IgD-negative memory B cell (primary cell): ENCODE data around the gene ATP2B2. TPM values are rescaled to one million over a fixed set of nuclear protein-coding genes. Genes with fewer than 3 reads are reported as not detected.

Source experiments
- H3K27ac Mint-ChIP-seq, 3 donors: one replicate each; pipeline ENCODE4 v1.8.0; 2020 to 2022; ENCODE audit warnings: mild to moderate bottlenecking in 3 of 3, mixed read lengths in 3 of 3, moderate library complexity in 1 of 3
- H3K27me3 Mint-ChIP-seq: one replicate; pipeline ENCODE4 v1.8.0; 2021; ENCODE audit warnings: mixed read lengths
- H3K36me3 Mint-ChIP-seq: one replicate; pipeline ENCODE4 v1.8.0; 2020; ENCODE audit warnings: mild to moderate bottlenecking, mixed read lengths
- H3K4me1 Mint-ChIP-seq, 3 donors: one replicate each; pipeline ENCODE4 v1.8.0; 2020 to 2022; ENCODE audit warnings: mixed read lengths in 3 of 3, mild to moderate bottlenecking in 1 of 3
- H3K4me3 Mint-ChIP-seq, 4 donors: one replicate each; pipeline ENCODE4 v1.8.0; 2020 to 2022; ENCODE audit warnings: mild to moderate bottlenecking in 4 of 4, mixed read lengths in 4 of 4, moderate library complexity in 3 of 4
- H3K9me3 Mint-ChIP-seq, 3 donors: one replicate each; pipeline ENCODE4 v1.8.0; 2020 to 2021; ENCODE audit warnings: mixed read lengths in 3 of 3, mild to moderate bottlenecking in 1 of 3
- polyA plus RNA-seq: library from polyadenylated mRNA; unstranded; fragments of 300-500 nt; fragmentation: Illumina TruSeq; gene quantifications from one replicate; pipeline ENCODE4 v1.2.3, GENCODE V29; 2021

The ATP2B2 gene
- polyA plus RNA-seq, 1 donor from 2014 or later = not detected

DNA sequence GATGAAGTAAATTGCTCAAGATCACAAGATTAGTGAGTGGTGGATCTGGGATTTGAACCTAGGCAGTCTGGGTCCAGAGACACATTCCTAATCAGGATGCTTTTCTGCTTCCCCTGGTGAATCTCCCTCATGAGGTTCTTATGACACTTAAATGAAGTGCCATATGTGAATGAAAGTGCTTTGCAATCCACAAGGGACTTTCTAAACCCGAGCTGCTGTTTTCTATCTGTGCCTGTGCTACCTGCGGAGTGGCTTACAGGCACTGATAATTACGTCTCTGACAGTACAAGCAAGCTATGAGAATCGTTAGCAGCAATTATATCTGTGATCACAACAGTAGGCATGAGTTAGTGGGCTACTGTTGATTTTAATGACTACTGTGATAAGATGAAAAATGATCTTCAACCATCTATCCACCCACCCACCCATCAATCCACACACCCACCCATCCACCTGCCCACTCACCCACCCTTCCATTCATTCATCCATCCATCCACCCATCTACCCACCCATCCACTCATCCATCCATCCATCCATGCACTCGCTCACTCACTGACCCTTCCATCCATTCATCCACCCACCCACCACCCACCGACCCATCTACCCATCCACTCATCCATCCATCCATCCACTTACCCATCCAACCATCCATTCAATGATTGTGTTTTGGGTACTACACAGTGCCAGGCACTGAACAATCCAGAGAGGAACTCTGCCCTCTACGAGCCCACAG is 51.8 kb downstream of the ATP2B2 start:
- Mint-ChIP-seq H3K9me3 (no peaks in the 10 kb centered on the region), H3K4me3 (peak overlapping the region in 1 of 4 donors; percentile 9), H3K36me3 (no peaks in the 10 kb centered on the region), H3K4me1 (peaks cover 3 to 22% (median 19%) of the 10 kb centered on the region in 3 donors), H3K27ac (no peak overlapping the region), H3K27me3 (no peaks in the 10 kb centered on the region)

DNA sequence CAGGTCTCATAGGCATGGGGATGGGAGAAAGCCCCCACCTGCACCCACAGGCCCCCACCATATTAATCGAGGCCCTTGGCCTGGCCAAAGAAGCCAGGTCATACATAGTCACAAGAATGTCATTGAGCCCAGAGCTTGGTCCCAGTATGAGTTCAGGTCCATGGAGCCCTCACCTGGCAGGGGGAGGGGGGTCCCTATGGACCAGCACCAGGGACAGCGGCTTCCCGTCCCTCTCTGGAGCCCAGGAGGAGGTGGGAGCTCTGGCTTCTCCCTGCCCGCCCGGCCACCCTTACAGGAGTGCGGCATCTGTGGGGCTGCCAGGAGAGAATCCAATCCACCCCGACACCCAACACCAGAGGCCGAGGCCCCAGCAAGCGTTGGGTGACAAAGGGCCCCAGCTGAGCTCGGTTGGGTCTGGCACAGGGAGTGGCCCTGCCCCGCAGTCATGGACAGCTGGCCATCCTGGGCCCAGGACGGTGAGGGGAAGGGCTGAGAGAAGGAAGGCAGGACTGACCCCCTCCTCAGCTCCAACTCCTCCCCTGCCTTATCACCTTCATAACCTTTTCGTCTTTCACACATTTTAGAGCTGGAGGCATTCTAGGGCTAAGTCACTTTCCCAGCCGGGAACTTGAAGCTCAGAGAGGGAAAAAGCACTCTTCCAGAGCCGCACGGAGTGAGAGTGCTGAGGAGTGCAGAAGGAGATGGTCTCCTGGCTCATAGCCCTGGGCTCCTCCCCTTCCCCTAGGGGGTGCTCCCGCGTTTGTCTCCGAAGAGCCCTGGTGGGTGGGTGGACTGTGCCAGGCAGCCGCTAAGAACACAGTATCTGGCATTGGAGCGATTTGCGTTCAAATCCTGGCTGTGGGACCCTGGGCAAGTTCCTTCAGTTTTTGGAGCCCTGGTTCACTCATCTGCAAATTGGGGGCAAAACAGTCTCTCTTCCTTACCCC is 54.6 kb downstream of the ATP2B2 start:
- no peaks in the 10 kb centered on the region for H3K36me3 Mint-ChIP-seq
- no peak overlapping the region for H3K4me3 Mint-ChIP-seq
- H3K9me3 Mint-ChIP-seq = no peaks in the 10 kb centered on the region
- H3K27ac Mint-ChIP-seq = no peak overlapping the region
- no peaks in the 10 kb centered on the region for H3K27me3 Mint-ChIP-seq
- peaks cover 0 to 4% (median 0%) of the 10 kb centered on the region in 3 donors for H3K4me1 Mint-ChIP-seq

DNA sequence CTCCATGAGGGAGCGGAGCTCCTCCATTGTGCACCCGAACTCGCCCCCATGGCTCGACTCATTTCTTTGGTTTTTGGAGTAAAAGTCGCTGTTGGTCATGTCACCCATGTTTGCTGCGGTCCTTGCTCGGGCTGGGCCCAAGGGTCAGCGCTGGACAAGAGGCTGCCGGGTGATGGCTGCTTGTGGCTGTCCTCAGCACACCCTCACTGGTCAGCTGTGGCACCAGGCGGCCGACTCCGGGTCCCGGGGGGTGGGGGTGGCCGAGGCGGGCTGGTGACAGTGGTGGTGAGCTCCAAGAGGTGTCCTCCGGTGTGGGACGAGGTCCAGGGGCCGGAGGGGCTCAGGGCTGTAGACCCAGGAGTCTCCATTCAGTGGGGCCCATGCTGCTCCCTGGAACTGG is 56.0 kb downstream of the ATP2B2 start:
- no peak overlapping the region for H3K27ac Mint-ChIP-seq
- H3K4me3 Mint-ChIP-seq = no peak overlapping the region
- H3K27me3 Mint-ChIP-seq = peaks cover 2% of the 10 kb centered on the region
- H3K4me1 Mint-ChIP-seq = peaks cover 2 to 7% (median 3%) of the 10 kb centered on the region in 3 donors
- no peaks in the 10 kb centered on the region for H3K9me3 Mint-ChIP-seq
- peaks cover 2% of the 10 kb centered on the region for H3K36me3 Mint-ChIP-seq

DNA sequence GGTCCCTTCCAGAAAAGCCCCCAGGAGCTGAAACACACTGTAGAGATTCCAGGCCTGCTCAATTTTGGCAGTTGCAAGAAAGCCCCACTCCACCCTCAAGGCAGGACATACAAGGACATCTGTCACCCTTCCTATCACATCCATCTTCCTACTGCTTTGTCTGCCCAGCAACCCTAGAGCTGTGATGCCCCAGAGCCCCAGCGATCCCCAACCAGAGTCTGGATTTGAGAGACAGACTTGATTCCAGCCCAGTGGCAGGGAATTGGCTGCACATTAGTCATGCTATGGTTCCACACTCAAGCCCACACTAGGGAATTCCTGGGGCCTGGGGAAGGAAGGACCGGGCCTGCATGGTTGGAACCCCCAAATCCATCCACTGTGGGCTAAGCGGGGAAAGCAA is 56.8 kb downstream of the ATP2B2 start:
- H3K27ac Mint-ChIP-seq = no peak overlapping the region
- H3K4me3 Mint-ChIP-seq = no peak overlapping the region
- H3K27me3 Mint-ChIP-seq = peaks cover 4% of the 10 kb centered on the region
- H3K36me3 Mint-ChIP-seq = peaks cover 2% of the 10 kb centered on the region
- peaks cover 3 to 7% (median 4%) of the 10 kb centered on the region in 3 donors for H3K4me1 Mint-ChIP-seq
- no peaks in the 10 kb centered on the region for H3K9me3 Mint-ChIP-seq

DNA sequence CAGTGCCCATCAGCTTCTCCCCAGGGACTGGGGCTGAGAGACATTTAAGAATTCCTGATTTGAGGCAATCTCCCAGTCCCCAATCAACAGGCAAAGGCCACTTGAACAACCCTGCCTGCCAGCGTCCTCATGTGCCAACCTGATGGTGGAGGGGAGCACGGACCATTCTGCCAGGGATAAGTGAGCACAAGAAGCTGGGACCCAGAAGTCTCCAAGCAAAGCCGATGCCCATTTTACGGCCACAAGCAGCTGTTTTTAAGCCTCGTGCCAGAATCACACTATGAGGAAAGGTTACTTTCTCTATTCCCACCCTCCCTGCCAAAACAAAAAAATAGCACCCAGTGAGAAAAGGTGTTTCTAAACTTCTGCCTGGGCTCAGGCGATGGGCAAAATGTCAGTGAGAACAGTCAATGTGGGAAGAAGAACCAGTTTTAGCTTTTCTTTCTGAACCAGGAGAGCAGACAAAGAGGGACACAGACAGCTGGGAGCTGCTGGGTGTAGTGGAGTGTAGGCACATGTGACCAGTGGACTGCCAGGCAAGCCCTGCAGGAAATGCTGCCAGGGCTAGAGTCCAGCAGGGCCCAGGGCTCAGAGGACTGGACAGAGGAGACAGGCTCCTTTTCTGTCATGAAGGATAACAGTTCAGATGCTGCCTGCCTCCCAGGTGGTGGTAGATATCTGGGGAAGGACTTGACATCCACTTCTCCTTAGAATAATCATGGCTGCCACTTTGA is 57.7 kb downstream of the ATP2B2 start:
- H3K4me1 Mint-ChIP-seq = peaks cover 3 to 7% (median 4%) of the 10 kb centered on the region in 3 donors
- H3K4me3 Mint-ChIP-seq = no peak overlapping the region
- peaks cover 2% of the 10 kb centered on the region for H3K36me3 Mint-ChIP-seq
- peaks cover 4% of the 10 kb centered on the region for H3K27me3 Mint-ChIP-seq
- H3K9me3 Mint-ChIP-seq = no peaks in the 10 kb centered on the region
- H3K27ac Mint-ChIP-seq = no peak overlapping the region

DNA sequence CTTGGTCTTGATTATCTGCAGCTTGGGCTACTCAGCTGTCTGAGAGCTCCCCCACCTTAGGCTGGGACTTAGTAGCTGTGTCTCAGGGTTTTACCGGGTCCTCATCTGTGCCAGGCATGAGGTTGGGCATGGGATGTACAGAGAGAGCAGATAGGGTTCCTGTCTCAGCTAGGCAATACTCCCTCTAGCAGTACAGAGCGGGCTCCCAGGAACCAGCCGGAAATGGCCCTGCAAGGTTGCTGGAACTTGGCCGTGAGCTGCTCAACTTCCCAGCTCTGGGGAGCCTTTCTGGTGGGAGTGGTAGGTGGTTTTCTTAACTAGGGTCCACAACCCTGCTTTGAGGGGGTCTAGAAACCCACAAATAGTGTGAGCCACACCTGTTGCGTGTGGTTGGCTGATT is 58.3 kb downstream of the ATP2B2 start:
- Mint-ChIP-seq H3K4me1 (peaks cover 3 to 7% (median 4%) of the 10 kb centered on the region in 3 donors), H3K4me3 (no peak overlapping the region), H3K27ac (no peak overlapping the region), H3K9me3 (no peaks in the 10 kb centered on the region), H3K36me3 (peaks cover 2% of the 10 kb centered on the region), H3K27me3 (peaks cover 4% of the 10 kb centered on the region)

DNA sequence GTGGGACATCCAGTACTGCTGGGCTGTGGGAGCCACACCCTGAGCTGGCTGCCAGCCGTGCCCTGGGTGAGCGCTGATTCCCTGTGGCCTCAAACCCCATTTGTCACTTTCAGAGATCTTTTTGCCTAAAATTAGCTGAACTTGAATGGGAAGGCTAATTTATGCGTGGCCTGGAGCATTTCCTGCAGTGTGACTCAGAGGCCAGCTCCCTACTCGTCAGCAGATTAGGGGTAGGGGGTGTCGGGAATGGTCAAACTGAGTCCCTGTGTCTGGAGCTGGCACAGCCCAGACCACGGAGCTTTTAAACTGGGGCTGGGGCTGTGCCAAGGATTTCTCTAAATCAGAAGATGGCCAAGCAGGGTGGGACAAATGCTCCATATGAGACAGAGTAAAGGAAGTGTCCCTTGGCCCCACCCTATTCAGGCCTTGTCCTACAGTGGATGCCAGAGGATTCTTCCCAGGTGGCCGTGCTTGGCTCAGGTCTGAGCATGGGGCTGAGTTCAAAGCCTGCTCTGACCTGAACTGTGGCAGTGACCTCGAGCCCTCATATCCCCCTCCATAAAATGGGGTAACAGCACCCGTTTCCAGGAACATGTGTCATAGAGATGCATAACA is 59.7 kb downstream of the ATP2B2 start:
- Mint-ChIP-seq H3K36me3 (peaks cover 2% of the 10 kb centered on the region), H3K27me3 (peaks cover 4% of the 10 kb centered on the region), H3K4me1 (peaks cover under 1 to 8% (median 8%) of the 10 kb centered on the region in 3 donors), H3K4me3 (no peak overlapping the region), H3K27ac (no peak overlapping the region), H3K9me3 (no peaks in the 10 kb centered on the region)

DNA sequence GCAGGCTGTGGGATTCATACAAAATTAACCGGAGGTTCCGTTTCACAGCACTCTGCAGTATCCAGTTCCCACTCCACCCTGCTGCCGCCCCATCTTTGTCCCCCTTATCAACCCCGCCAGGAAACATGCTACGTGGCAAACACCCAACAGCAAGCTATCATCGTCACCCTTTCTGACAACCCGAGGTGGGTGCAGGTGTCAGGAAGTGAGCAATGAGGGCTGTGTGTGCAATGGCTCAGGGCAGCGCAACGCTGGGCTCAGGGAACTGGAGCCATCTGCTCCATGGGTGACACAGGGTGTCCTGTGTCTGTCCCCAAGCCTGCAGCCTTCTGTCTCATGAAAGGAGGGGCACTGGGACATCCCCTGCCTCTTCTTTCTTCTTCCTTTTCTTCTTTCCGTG is 60.9 kb downstream of the ATP2B2 start:
- Mint-ChIP-seq H3K4me3 (peak overlapping the region in 1 of 4 donors; percentile 51), H3K36me3 (peaks cover 2% of the 10 kb centered on the region), H3K27me3 (peaks cover 4% of the 10 kb centered on the region), H3K4me1 (peaks cover 7 to 15% (median 12%) of the 10 kb centered on the region in 3 donors), H3K27ac (no peak overlapping the region), H3K9me3 (no peaks in the 10 kb centered on the region)

- Mint-ChIP-seq H3K27me3 (peaks cover 4% of the 10 kb centered on the region), H3K9me3 (no peaks in the 10 kb centered on the region), H3K27ac (peak overlapping the region in 1 of 3 donors; percentile 35), H3K4me3 (peak overlapping the region in 1 of 4 donors; percentile 51), H3K4me1 (peaks cover 7 to 15% (median 12%) of the 10 kb centered on the region in 3 donors), H3K36me3 (peaks cover 2% of the 10 kb centered on the region)
These were observed 61.3 kb downstream of the ATP2B2 start for GRCh38 chr3:10444110-10444429.

DNA sequence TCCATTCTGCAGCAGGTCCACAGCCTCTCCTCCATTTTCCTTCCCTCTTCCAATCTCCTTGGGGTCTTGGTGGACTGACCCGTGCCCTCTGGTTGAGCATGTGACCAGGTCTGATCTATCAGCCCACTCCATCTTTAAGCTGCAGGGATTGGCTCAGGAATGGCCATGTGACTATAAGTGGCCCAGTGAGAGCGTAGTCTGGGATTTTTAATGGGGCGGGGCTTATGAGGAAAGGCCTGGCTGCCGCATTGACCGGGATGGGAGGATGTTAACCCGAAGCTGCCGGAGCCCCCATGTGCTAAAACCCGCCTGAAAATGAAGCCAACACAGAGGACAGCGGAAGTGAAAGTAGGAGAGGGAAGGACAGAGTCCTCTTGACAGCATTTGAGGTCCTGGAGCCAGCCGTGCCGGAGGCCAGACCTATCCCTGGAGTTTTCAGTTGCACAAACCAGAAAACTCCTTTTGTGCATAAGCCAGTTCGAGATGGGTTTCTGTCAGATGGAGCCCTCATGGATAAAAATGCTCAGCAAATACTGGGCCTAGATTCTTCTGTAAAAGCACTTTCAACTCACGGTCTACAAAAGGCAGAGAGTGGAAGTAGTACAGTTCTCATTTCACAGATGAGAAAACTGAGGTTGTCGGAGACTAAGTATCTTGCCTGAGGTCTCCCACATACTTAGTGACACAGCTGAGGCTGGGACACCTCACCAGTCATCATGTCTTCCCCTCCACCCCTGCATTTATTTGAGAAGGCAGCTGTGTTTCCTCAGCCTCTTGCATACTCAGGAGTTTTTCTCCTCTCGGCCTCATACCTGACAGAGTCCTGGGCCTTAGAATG is 61.9 kb downstream of the ATP2B2 start:
- peaks cover 4% of the 10 kb centered on the region for H3K27me3 Mint-ChIP-seq
- peaks cover 2% of the 10 kb centered on the region for H3K36me3 Mint-ChIP-seq
- peak overlapping the region in 1 of 3 donors; percentile 35 for H3K27ac Mint-ChIP-seq
- no peaks in the 10 kb centered on the region for H3K9me3 Mint-ChIP-seq
- peaks cover 8 to 15% (median 13%) of the 10 kb centered on the region in 3 donors for H3K4me1 Mint-ChIP-seq
- peak overlapping the region in 1 of 4 donors; percentile 65 for H3K4me3 Mint-ChIP-seq

DNA sequence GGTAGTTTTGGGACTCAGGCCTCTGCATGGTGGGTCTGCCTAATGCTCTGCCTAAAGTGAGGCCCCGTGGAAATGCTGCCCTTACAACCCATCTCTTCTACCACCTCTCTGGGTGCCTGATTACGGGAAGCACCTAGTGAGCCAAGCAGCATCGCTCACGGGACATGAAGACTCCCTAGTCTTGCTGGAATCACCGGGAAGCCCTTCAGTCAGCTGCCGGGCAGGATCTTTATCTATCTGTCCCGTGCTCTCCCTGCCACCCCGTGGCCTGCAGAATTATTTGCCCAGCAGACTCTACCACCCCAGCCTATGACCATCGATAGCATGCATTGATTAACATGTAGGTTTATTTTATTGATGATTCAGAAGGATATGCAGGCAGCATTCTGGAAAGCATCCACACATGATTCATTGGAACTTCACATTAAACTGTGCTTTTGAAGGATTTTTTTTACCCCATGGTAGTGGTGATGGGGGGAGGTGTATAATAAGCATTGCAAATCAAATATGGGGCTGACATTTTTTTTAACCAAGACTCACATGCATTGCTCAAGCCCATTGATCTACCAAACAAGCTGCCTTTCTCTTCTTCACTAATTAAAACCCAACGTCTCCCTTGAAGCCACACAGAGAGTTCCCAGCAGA is 63.1 kb downstream of the ATP2B2 start:
- H3K27ac Mint-ChIP-seq = no peak overlapping the region
- peaks cover 2% of the 10 kb centered on the region for H3K36me3 Mint-ChIP-seq
- H3K27me3 Mint-ChIP-seq = peaks cover 4% of the 10 kb centered on the region
- no peak overlapping the region for H3K4me3 Mint-ChIP-seq
- H3K4me1 Mint-ChIP-seq = peaks cover 16 to 25% (median 23%) of the 10 kb centered on the region in 3 donors
- H3K9me3 Mint-ChIP-seq = no peaks in the 10 kb centered on the region

DNA sequence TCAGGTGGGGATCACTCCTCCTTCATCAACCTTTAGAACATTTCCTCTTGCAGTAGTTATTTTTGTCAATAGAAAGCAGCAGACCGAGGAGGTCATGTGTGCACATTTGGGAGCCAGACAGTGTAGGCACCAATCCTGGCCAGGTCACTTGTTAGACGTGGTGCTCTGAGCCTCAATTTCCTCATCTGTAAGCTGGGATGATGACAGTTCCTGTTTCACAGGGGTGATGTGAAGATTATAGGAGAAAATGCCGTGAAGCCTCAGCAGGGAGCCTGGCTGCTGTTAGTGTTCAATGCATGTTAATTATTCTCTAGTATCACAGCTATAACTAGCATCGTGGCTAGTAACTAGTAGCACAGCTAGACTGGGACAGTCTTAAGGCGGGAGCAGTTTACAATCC is 64.7 kb downstream of the ATP2B2 start:
- Mint-ChIP-seq H3K27ac (no peak overlapping the region), H3K4me3 (peak overlapping the region in 1 of 4 donors; percentile 17), H3K36me3 (peaks cover 2% of the 10 kb centered on the region), H3K27me3 (peaks cover 4% of the 10 kb centered on the region), H3K9me3 (no peaks in the 10 kb centered on the region), H3K4me1 (peaks cover 24 to 33% (median 27%) of the 10 kb centered on the region in 3 donors)

- H3K4me1 Mint-ChIP-seq = peaks cover 22 to 29% (median 26%) of the 10 kb centered on the region in 3 donors
- H3K27ac Mint-ChIP-seq = no peak overlapping the region
- H3K36me3 Mint-ChIP-seq = no peaks in the 10 kb centered on the region
- no peaks in the 10 kb centered on the region for H3K27me3 Mint-ChIP-seq
- H3K9me3 Mint-ChIP-seq = no peaks in the 10 kb centered on the region
- no peak overlapping the region for H3K4me3 Mint-ChIP-seq
These were observed 66.3 kb downstream of the ATP2B2 start for GRCh38 chr3:10438902-10439610.
